Uterus (tissue), 2 donors: Measurements from ENCODE around the gene UBASH3B.

ENCODE experiments used
- CTCF ChIP-seq, 4 experiments: fragments of 200-600 bp in 2 of 4; fragments of 450-650 bp in 2 of 4; sonication (generic) in 2 of 4; IDR thresholded peaks; one replicate each; pipeline ENCODE4 v1.5.1; 2016 to 2019; ENCODE audit warnings: antibody characterized with exemption in 4 of 4, mild to moderate bottlenecking in 2 of 4, moderate library complexity in 1 of 4
- POLR2A ChIP-seq, 2 donors: fragments of 450-650 bp; IDR thresholded peaks; one replicate each; pipeline ENCODE4 v1.6.1; 2016; ENCODE audit warnings: antibody characterized with exemption in 2 of 2, mild to moderate bottlenecking in 1 of 2, moderate library complexity in 1 of 2

- TF ChIP-seq CTCF (IDR thresholded peaks at IDR 0.05) (no peak), POLR2A (IDR thresholded peaks at IDR 0.05) (no peak)
Observed at GRCh38 chr11:122754028-122754427, 98.5 kb downstream of the UBASH3B start.
